Sigmoid colon (tissue), 4 donors: ENCODE measurements around the gene CSK.

ENCODE experiments used
- CTCF ChIP-seq, 4 experiments: fragments of 450-650 bp in 3 of 4; fragments of 200-600 bp in 1 of 4; IDR thresholded peaks; one replicate each; pipeline ENCODE4 v1.5.1; 2016 to 2019; ENCODE audit warnings: antibody characterized with exemption in 4 of 4, mild to moderate bottlenecking in 3 of 4, moderate library complexity in 2 of 4
- EP300 ChIP-seq, 4 donors: sonication (generic); formaldehyde crosslinking; IDR thresholded peaks; one replicate each; pipeline ENCODE4 v1.6.1; 2017; ENCODE audit warnings: antibody characterized with exemption in 4 of 4
- POLR2A ChIP-seq, 2 donors: fragments of 450-650 bp; IDR thresholded peaks; one replicate each; pipeline ENCODE4 v1.6.1; 2016; ENCODE audit warnings: antibody characterized with exemption in 2 of 2, mild to moderate bottlenecking in 2 of 2, moderate library complexity in 2 of 2
- POLR2AphosphoS5 ChIP-seq, 4 donors: sonication (generic); formaldehyde crosslinking; IDR thresholded peaks; one replicate each; pipeline ENCODE4 v1.6.1; 2017; ENCODE audit warnings: antibody characterized with exemption in 4 of 4

- TF ChIP-seq POLR2AphosphoS5 (IDR thresholded peaks at IDR 0.05) (no peak), CTCF (IDR thresholded peaks at IDR 0.05) (no peak), EP300 (IDR thresholded peaks at IDR 0.05) (no peak), POLR2A (IDR thresholded peaks at IDR 0.05) (no peak)
These were observed 6.0 kb upstream of the CSK start for GRCh38 chr15:74775894-74776293.
